GM19193 (cell line): ENCODE data around the gene C17orf50.

Experiments
- POLR2A ChIP-seq: IDR thresholded peaks from 4 replicates; pipeline ENCODE4 v1.6.1; 2011; ENCODE audit not compliant: insufficient read depth, insufficient read length; ENCODE audit errors: extremely low read depth

Gene C17orf50

DNA sequence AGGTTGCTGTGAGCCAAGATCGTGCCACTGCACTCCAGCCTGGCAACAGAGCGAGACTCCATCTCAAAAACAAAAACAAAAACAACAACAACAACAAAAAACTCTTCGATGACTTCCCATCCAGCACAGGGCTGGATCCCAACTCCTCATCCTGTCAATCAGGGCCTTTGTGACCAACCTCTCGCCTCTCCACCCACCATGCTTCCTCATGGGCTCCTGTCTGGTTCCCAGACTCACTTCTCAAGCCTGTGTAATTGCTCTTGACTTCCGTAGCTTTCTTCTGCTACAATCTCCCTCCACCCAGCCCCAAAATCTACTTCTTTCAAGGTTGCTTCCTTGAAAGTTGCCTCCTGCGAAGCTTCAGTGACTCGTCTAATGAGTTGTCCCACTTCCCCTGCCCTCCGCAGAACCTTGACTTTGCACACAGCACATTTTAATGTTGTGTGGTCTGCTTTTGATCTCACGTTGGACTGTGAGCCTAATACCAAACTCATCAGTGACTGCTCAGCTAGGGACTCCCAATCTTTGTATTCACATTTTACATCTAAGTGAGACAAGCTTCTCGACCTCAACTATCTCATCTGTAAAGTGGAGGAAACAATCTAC, 30.2 kb upstream of the C17orf50 start:
- TF ChIP-seq POLR2A: no peak

DNA sequence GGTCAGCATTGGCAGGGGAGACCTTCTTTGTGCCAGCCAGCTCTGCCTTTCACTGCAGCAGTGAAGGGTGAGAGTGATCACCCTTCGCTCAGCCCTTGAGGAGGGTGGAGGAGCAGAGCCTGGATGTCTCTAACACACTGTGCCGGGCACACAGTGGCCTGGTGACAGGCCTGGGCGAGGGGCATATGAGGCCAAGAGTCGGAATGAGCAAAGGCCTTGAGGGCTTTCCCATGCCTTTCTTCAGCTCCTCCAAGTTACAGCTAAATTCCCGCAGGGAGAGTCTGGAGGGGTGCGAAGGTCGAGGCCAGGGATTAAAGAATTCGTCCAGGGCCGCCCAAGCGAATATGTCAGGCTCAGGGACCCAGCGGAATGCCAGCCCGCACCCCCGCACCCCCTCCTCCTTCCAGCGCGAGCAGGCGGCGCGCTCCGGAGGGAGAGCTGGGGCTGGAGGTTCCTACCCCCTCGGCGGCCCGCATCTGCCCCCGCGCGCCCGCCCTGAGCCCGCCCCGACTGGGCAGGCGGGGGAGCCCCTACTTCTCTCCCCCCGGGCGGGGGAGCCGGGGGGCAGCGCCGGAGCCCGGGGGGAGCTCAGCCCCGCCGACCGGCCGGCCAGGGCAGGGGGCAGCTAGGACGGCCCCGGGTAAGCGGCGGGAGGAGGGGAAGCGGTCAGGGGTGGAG, 29.3 kb upstream of the C17orf50 start, which contains the start of gene RASL10B:
Gene RASL10B, plus strand, starts transcription at position 401 of the 678 bp plus-strand sequence. CDS start 3,546 bp downstream, outside the sequence.
- TF ChIP-seq POLR2A: no peak

DNA sequence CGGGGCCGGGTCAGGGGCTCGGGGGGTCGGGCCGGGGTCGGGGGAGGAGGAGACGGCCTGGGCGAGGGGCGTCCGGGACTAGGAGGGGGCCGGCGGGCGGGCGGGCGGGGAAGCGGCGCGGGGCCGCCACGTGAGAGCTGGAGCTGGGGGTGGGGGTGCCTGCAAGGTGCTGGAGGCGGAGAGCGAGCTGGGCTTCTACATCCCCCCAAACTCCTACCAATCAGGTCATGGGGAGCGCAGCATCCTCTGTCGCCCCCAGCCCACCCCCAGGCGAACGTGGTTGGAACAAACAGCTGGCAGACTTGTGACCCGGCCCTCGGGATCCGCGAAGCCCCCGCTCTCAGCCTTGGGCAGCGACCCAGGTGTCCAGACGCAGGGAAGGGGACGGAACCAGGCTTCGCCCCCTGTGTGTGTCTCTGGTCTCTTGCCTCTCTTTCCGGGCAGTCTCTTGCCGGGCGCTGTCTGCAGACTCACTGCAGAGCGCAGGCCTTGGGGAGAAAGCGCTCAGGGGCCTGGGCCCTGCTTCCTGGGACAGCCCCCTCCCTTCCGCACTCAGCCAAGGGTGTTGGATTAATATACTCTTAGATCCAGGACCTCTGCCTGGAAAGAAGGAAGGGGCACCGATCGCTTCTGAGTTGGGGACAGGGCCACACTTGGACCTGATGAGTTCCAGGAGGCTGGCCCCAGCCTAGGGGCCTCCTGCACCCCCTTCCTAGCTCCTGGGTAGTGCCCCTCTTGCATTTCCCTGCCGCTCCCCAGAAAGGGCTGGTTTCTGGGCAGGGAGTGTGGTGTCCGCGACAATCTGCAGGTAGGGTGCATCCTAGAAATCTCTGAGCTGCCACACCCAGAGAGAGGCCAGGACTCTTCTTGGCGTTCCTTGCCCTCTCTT, 28.5 kb upstream of the C17orf50 start:
- no peak for TF ChIP-seq POLR2A

DNA sequence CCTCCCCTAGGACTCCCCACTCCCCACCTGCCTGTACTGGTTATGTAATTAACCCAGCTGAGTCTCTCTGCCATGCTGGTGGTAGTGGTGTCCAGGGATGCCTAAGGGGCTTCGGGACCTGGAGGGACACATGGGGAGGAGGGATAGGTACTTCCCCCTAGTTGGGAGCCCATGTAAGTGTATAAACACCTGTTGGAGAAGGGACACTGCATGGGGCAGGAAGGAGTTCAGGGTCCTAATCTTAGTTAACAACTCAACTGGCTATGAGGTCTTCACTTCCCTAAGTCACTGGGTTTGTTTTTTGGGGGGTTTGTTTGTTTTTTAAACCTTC, 27.9 kb upstream of the C17orf50 start:
- TF ChIP-seq POLR2A: no peak

DNA sequence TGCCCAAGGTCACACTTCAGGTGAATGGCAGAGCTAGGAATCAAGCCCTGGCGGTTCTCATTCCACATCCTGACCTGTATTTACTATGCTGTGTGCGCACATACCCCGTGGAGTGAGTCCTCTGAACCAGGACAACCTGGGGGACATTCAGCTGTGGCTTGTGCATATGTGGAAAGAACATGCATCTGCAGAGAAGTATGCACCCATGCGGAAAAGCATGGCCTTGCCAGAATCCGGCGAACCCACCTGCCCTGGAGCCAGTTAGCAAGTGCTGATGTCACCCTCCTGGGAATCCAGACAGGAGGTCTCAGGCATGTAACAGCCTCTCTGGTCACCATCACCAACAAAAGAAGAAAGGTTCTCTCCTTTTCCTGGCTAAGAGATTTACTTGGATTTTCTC, 27.3 kb upstream of the C17orf50 start:
- no peak for TF ChIP-seq POLR2A

DNA sequence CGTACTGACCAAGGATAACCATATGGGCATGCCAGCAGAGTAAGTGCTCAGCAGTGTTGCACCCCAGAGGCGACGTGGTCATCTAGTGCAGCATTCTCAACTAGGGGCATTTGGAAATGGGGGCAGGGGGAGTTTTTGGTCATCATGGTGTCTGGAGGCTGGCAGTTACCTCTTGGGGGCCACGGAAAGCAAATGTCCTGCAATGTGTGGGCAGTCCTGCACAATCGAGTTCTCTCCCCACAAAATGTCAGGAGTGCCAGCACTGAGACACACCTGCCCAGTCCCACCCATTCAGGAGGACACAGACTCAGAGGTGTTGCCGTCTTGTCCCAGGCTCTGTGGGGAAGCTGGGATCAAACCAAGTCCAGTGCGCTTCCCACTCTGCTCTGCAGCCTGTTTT, 26.3 kb upstream of the C17orf50 start:
- no peak for TF ChIP-seq POLR2A

DNA sequence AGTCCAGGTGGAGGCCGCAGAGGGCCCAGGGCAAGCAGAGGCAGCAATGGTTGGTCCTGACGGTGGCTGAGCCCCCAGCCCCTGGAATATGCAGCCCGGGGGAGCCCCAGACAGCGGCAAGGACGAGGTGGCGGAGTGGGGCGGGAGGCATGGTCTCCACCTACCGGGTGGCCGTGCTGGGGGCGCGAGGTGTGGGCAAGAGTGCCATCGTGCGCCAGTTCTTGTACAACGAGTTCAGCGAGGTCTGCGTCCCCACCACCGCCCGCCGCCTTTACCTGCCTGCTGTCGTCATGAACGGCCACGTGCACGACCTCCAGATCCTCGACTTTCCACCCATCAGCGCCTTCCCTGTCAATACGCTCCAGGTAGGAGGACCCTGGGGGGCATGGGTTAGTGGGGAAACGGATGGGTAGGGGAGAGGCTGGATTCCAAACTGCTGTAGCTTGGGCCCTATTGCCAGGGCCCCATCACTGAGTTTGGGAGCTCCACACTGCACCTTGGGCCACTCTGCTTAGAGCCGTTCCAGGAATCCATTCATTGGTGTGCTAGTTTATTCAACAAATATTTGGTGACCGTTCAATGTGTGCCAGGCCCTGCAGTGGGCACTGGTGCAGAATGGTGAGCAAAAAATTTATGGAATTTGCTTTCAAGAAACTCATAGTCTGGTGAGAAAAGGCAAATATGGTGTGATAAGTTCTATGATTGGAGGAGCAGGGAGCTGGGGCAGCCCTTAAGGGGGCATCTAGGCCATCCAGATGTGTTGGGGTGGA, 25.5 kb upstream of the C17orf50 start:
- TF ChIP-seq POLR2A: no peak

DNA sequence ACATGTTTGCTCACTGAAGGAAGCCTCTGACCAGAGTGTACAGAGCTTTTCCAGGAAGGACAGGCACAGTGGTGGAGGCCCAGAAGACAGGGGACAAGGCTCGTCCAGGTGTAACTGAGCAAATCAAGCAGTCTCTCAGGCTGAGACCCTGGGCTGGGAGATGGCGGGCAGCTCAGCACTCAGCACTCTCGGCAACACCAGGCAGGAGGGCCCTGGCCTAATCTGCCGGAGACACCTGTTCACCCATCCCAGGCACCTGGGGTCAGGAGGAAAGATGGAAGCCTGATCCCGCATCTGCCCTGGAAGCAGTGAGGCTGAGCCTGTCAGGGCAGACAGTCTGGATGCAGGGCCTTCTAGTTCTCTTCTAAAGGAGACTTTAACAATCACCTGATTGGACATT, 24.5 kb upstream of the C17orf50 start:
- no peak for TF ChIP-seq POLR2A

DNA sequence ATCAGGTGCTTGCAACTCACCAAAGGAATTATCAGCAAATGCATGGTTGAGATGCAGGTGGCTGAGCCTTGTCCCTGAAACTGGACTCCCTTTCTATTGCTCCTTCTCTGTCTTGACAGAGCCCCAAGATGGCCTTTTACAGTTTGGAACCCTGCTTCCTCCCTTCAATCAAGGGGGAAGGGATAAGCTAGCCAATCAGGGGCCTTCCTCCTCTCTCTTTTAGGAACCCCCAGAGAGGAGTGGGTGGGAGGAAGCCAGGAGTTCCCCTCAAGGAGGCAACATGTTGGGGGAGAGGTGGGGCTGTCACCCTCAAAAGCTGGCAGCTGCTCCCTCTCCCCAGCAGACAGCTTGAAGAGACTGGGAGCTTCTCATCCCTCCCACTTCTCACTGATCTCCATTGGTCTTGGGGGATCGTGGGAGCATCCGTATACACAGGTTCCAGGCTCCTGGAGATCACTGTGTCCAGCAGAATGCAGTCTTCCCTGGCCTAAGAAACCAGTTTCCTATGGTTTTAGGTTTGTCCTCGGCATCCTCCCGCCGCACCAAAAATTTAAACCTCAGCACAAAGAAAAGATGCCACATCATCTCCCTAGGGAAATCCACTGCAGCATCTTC, 22.1 kb upstream of the C17orf50 start:
- TF ChIP-seq POLR2A: no peak

DNA sequence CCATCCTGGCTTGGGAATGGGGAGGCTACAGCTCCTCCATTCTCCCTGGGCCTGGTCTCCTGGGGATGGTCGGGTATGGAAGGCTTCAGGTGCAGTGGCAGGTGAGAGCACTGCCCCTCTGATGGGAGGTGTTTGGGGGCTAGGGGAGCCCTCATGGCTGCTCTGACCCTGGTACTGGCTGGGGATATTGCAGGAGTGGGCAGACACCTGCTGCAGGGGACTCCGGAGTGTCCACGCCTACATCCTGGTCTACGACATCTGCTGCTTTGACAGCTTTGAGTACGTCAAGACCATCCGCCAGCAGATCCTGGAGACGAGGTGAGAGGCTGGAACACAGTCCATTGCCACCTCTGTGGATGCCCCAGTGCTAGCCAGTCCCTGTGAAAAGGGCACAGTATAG, 20.5 kb upstream of the C17orf50 start:
- TF ChIP-seq POLR2A: no peak

DNA sequence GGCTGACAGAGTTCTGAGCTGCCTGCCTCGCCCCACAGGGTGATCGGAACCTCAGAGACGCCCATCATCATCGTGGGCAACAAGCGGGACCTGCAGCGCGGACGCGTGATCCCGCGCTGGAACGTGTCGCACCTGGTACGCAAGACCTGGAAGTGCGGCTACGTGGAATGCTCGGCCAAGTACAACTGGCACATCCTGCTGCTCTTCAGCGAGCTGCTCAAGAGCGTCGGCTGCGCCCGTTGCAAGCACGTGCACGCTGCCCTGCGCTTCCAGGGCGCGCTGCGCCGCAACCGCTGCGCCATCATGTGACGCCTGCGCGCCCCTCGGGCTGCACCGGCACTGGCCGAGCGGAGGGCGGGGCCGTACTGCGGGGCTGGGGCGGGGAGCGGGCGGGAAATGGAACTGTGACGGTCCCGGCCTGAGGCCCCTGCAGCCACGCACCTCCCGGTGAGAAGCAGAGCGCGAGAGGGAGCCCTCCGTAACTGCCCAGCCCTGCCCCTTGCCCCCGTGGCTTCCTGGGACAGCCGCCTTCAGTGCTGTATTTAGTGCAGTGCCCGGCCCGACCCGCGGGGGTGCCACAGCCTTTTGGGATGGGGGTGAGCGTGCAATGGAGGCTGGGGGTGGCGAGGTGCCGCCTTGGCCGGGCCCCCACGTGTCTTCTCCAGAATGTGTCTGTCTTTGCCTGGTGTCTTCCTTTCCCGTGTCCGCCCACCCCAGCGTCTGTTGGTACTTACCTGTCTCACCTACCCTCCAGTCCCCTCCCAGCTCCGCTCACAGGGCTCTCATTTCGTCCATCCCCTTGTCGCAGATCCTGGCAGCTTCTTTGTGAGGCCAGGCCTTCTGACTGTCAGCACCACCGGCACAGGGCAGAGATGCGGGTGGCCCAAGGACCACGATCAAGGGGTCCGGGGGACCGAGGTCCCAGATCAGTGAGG, 19.4 kb upstream of the C17orf50 start:
- TF ChIP-seq POLR2A: no peak

DNA sequence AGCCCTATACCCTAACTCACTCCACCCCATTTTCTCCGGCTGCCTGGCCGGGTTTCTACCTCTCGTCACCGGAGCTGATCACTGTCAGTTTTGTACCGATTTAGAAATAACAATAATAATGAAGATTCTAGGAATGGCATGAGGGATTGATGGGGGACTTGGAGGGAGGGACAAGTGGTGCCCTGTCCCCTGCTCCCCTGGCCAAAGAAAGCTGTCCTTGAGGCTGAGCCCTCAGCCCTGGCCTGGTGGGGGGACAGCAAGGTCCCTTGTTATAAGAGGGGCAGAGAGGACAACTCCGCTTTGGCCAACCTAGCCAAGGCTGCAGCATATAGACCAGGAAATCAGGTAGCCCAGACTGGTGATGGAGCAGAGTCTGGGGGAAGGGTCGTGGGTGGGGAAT, 18.2 kb upstream of the C17orf50 start:
- no peak for TF ChIP-seq POLR2A

DNA sequence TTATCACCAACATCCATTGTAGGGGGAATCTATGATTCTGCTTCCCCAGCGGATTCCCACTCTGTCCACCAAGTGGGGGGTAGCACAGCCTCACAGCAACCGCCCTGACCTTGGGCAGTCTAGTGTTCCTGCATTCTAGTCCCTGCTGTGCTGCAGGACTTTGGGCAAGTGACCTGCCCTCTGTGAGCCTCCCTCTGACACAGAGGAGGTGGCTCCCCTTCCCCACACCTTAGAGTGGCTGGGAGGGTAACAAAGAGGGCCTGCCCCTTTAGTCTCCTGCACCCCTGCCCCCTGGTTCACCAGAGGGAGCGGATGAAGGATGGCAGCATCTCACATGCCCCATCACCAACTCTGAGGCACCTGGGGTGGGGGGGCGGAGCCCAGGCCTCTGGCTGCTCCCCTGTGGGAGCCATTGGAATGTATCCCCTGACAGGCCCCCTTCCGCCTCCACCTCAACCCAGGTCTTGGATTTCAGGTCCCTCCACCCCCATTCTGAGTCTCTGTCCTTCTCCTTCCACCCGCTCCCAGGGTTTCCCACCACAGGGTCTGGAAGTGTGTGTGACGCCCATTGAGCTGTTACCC, 17.7 kb upstream of the C17orf50 start:
- TF ChIP-seq POLR2A: no peak
